ENCODE data around the gene TMEM39B. TPM values are rescaled to one million over a fixed set of nuclear protein-coding genes. Genes with fewer than 3 reads are reported as not detected.

The TMEM39B gene
- total RNA-seq: 1 to 10 TPM; 4.2 to 6.2 (median 4.8) TPM

GRCh38 chr1:32072622-32073298 is at the start of gene TMEM39B:
Gene TMEM39B (plus strand): TSS chr1:32072939. CDS start chr1:32073048, 109 bp downstream.
- peak within 1 kb of the TSS; percentile 89 to 91 for H3K27ac ChIP-seq
- TF ChIP-seq POLR2A (IDR thresholded peaks at IDR 0.05): peak; percentile 47
- TF ChIP-seq CTCF (IDR thresholded peaks at IDR 0.05): no peak
- peak; percentile 70 to 85 (median 71) for TF ChIP-seq POLR2AphosphoS5 (IDR thresholded peaks at IDR 0.05)
- intact Hi-C loops (cut with DNase I; ENCODE audit: low total_unique reads): no loop called here

GRCh38 chr1:32023351-32023750 is 49.4 kb upstream of the TMEM39B start:
- no peak for DNase-seq (ENCODE audit: low spot score in 2 of 2)
- no peak for TF ChIP-seq CTCF (IDR thresholded peaks at IDR 0.05)
- TF ChIP-seq POLR2AphosphoS5 (IDR thresholded peaks at IDR 0.05): no peak
- TF ChIP-seq POLR2A (IDR thresholded peaks at IDR 0.05): no peak
- Histone ChIP-seq H3K9me3 (no peaks in the 10 kb centered on the region), H3K4me1 (peaks cover 7 to 8% of the 10 kb centered on the region in 2 donors), H3K4me3 (no peak overlapping the region), H3K27me3 (no peaks in the 10 kb centered on the region), H3K27ac (peak overlapping the region in 1 of 2 donors; percentile 1), H3K36me3 (no peaks in the 10 kb centered on the region)
- intact Hi-C loops (cut with DNase I; ENCODE audit: low total_unique reads): no loop called here

More at GRCh38 chr1:32072622-32073298, at the start of gene TMEM39B:
- Histone ChIP-seq H3K36me3 (no peaks in the 10 kb centered on the region), H3K27me3 (no peaks in the 10 kb centered on the region), H3K9me3 (no peaks in the 10 kb centered on the region), H3K4me1 (no peaks in the 10 kb centered on the region), H3K4me3 (peak within 1 kb of the TSS; percentile 66 to 85 (median 76))
- DNase-seq (ENCODE audit: low spot score in 2 of 2): peak; percentile 90 to 92

GRCh38 chr1:32025515-32025914 is 47.2 kb upstream of the TMEM39B start:
- no peak overlapping the region for H3K4me3 ChIP-seq
- H3K9me3 ChIP-seq: no peaks in the 10 kb centered on the region
- DNase-seq (ENCODE audit: low spot score in 2 of 2): no peak
- no peak overlapping the region for H3K27ac ChIP-seq
- peaks cover 2 to 3% of the 10 kb centered on the region in 2 donors for H3K4me1 ChIP-seq
- no peaks in the 10 kb centered on the region for H3K36me3 ChIP-seq
- intact Hi-C loops (cut with DNase I; ENCODE audit: low total_unique reads): no loop called here
- no peaks in the 10 kb centered on the region for H3K27me3 ChIP-seq
- no peak for TF ChIP-seq POLR2AphosphoS5 (IDR thresholded peaks at IDR 0.05)
- TF ChIP-seq CTCF (IDR thresholded peaks at IDR 0.05): no peak
- TF ChIP-seq POLR2A (IDR thresholded peaks at IDR 0.05): no peak

- no peak for DNase-seq (ENCODE audit: low spot score in 2 of 2)
Observed at GRCh38 chr1:32028746-32029145, 44.0 kb upstream of the TMEM39B start.

More at GRCh38 chr1:32028746-32029145, 44.0 kb upstream of the TMEM39B start:
- Histone ChIP-seq H3K4me3 (no peak overlapping the region), H3K27ac (no peak overlapping the region), H3K9me3 (no peaks in the 10 kb centered on the region), H3K36me3 (no peaks in the 10 kb centered on the region), H3K4me1 (no peaks in the 10 kb centered on the region), H3K27me3 (no peaks in the 10 kb centered on the region)
- intact Hi-C loops (cut with DNase I; ENCODE audit: low total_unique reads): no loop called here
- TF ChIP-seq CTCF (IDR thresholded peaks at IDR 0.05) (no peak), POLR2A (IDR thresholded peaks at IDR 0.05) (no peak), POLR2AphosphoS5 (IDR thresholded peaks at IDR 0.05) (no peak)

Data from breast epithelium (tissue), 4 donors.